Right renal cortex interstitium (tissue), 3 donors: Measurements from ENCODE around the gene IAH1. TPM values are rescaled to one million over a fixed set of nuclear protein-coding genes. Genes with fewer than 3 reads are reported as not detected.
A peak's percentile ranks its signal among the peaks of the same experiment; 100 is the strongest.

Experiments
- DNase-seq, 3 donors: peaks; one replicate each; pipeline ENCODE4 v3.0.0-alpha.2; 2013; ENCODE audit warnings: low read depth in 3 of 3, low spot score in 2 of 3
- polyA plus RNA-seq, 3 donors: library from polyadenylated mRNA; unstranded; fragments of 120-200 nt; gene quantifications; one replicate each; pipeline ENCODE4 v1.2.1, GENCODE V29; 2013; ENCODE audit not compliant: insufficient read length in 3 of 3

Gene IAH1
- polyA plus RNA-seq, 3 donors, result 44.4 to 50.0 (median 49.5) TPM

GRCh38 chr2:9525266-9525665 is 50.9 kb downstream of the IAH1 start:
- no peak for DNase-seq

GRCh38 chr2:9527995-9528787 is 53.8 kb downstream of the IAH1 start:
- DNase-seq, result no peak

- DNase-seq, result no peak
These were observed 58.1 kb downstream of the IAH1 start for GRCh38 chr2:9532421-9532820.

- no peak for DNase-seq
These were observed 59.3 kb downstream of the IAH1 start for GRCh38 chr2:9533663-9534062.

GRCh38 chr2:9535177-9535576 is 60.8 kb downstream of the IAH1 start:
- no peak for DNase-seq

- DNase-seq, result no peak
These were observed 62.2 kb downstream of the IAH1 start for GRCh38 chr2:9536504-9536903.

GRCh38 chr2:9538000-9538507 is 63.7 kb downstream of the IAH1 start:
- peak in 1 of 3 donors; percentile 4 for DNase-seq

Other genes with a start within 250 kb of the IAH1 start
- gene ITGB1BP1, start 51.0 kb upstream of the IAH1 start, polyA plus RNA-seq, result 10 to 100 TPM; 66.0 to 86.4 (median 73.3) TPM
- 10 to 100 TPM; 62.7 to 63.6 (median 63.1) TPM for gene CPSF3, start 50.9 kb upstream of the IAH1 start, polyA plus RNA-seq
- gene ADAM17, start 81.3 kb downstream of the IAH1 start, polyA plus RNA-seq, result 10 to 100 TPM; 38.6 to 41.7 (median 39.6) TPM
- gene YWHAQ, start 156.4 kb downstream of the IAH1 start, polyA plus RNA-seq, result 100 to 1,000 TPM; 463 to 476 (median 473) TPM